Non-pigmented ciliary epithelial cell (primary cell): ENCODE measurements around the gene CCDC32.

ENCODE experiments used
- DNase-seq: peaks from one replicate; pipeline ENCODE4 v3.0.0-alpha.2; 2010; ENCODE audit warnings: low read depth

CCDC32 gene

GRCh38 chr15:40565333-40566238 lies 744 bp upstream of the CCDC32 start:
- DNase-seq = no peak

- no peak for DNase-seq
Observed at GRCh38 chr15:40563426-40563825, 1.4 kb downstream of the CCDC32 start.

- DNase-seq = no peak
Observed at GRCh38 chr15:40562691-40563090, 2.2 kb downstream of the CCDC32 start.

GRCh38 chr15:40558952-40559742 lies 5.7 kb downstream of the CCDC32 start:
- DNase-seq = no peak

- no peak for DNase-seq
Observed at GRCh38 chr15:40555876-40556275, 9.0 kb downstream of the CCDC32 start.

GRCh38 chr15:40554161-40554525 lies 10.7 kb downstream of the CCDC32 start:
- no peak for DNase-seq

- no peak for DNase-seq
Observed at GRCh38 chr15:40550341-40551037, 14.4 kb downstream of the CCDC32 start.

GRCh38 chr15:40549894-40550293 lies 14.9 kb downstream of the CCDC32 start:
- DNase-seq = no peak

- no peak for DNase-seq
Observed at GRCh38 chr15:40548610-40549009, 16.2 kb downstream of the CCDC32 start.

- DNase-seq = no peak
Observed at GRCh38 chr15:40545457-40545856, 19.4 kb downstream of the CCDC32 start.

GRCh38 chr15:40543631-40544294 lies 21.1 kb downstream of the CCDC32 start:
- DNase-seq = no peak

- no peak for DNase-seq
Observed at GRCh38 chr15:40543082-40543481, 21.8 kb downstream of the CCDC32 start.

- no peak for DNase-seq
Observed at GRCh38 chr15:40538976-40539375, 25.9 kb downstream of the CCDC32 start.

- no peak for DNase-seq
Observed at GRCh38 chr15:40536501-40536900, 28.3 kb downstream of the CCDC32 start.

GRCh38 chr15:40534371-40534770 lies 30.5 kb downstream of the CCDC32 start:
- DNase-seq = no peak

- no peak for DNase-seq
Observed at GRCh38 chr15:40533763-40534364, 31.0 kb downstream of the CCDC32 start.

GRCh38 chr15:40528801-40529200 lies 36.0 kb downstream of the CCDC32 start:
- DNase-seq = no peak

GRCh38 chr15:40525855-40526254 lies 39.0 kb downstream of the CCDC32 start:
- DNase-seq = no peak

- DNase-seq = no peak
Observed at GRCh38 chr15:40523611-40524010, 41.2 kb downstream of the CCDC32 start.

GRCh38 chr15:40516322-40516721 lies 48.5 kb downstream of the CCDC32 start:
- DNase-seq = no peak

GRCh38 chr15:40513609-40514008 lies 51.2 kb downstream of the CCDC32 start:
- DNase-seq = no peak

GRCh38 chr15:40512440-40512839 lies 52.4 kb downstream of the CCDC32 start:
- no peak for DNase-seq
